ENCODE measurements around the gene RUSC1.

Gene RUSC1

GRCh38 chr1:155320661-155321617, at the start of gene RUSC1:
TSS of gene RUSC1 (plus strand) at chr1:155320894. CDS start at chr1:155321774, 880 bp downstream.
- TF ChIP-seq CTCF (IDR thresholded peaks at IDR 0.05): no peak

GRCh38 chr1:155272466-155273342, 48.0 kb upstream of the RUSC1 start:
- TF ChIP-seq CTCF (IDR thresholded peaks at IDR 0.05): no peak

- no peak for TF ChIP-seq CTCF (IDR thresholded peaks at IDR 0.05)
These were observed 47.1 kb upstream of the RUSC1 start, which contains the start of gene CLK2 for GRCh38 chr1:155273343-155274245. TSS of gene CLK2 (minus strand) at chr1:155273504. CDS start at chr1:155270977, 2,527 bp downstream.

- TF ChIP-seq CTCF (IDR thresholded peaks at IDR 0.05): peak; percentile 86
These were observed 43.4 kb upstream of the RUSC1 start, which contains the start of gene HCN3 for GRCh38 chr1:155277070-155277901. TSS of gene HCN3 (plus strand) at chr1:155277463. CDS start at chr1:155277591, 128 bp downstream.

- peak; percentile 40; the same call in 1 of the 2 replicates for TF ChIP-seq CTCF (IDR thresholded peaks at IDR 0.05)
These were observed 42.6 kb upstream of the RUSC1 start for GRCh38 chr1:155277902-155278688.

GRCh38 chr1:155278689-155279160, 42.0 kb upstream of the RUSC1 start:
- TF ChIP-seq CTCF (IDR thresholded peaks at IDR 0.05): no peak
